GM19240 (cell line): ENCODE results near the gene PLA2G2D.

Experiments used
- DNase-seq: peaks from one replicate; pipeline ENCODE4 v3.0.0; 2011; ENCODE audit warnings: low spot score; ENCODE audit not compliant: insufficient read length

PLA2G2D gene

DNA sequence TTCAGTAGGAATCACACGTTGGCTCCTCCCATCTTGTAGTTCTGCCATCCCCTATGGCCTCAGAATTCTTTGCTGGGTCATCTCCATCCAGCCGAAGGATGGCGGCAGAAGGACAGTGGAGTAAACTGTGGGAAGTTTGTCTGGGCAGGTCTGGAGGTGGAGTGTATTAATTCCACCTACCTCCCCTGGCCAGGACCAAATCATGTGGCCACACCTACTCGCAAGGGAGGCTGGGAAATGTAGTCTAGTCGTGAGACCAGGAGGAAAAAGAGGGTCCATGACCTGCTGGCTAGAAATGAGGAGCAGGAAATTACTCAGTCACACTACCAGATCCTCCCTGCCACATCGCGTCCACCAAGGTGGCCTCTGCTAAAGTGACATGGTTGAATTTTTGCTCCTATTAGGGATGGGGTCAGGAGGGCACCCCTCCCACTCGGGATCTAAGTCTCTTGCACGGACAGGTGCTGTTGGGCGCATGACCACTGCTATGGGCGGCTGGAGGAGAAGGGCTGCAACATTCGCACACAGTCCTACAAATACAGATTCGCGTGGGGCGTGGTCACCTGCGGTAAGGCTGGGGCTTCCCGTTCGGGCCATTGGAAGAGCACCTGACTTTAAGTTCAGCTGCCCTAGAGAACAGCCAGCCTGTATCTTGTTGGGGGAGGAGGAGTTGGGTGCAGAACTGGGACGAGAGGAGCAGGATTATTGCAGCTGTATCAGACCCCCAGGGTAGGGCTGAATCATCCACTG is 29.8 kb downstream of the PLA2G2D start:
- DNase-seq = no peak

- no peak for DNase-seq
These were observed 31.7 kb downstream of the PLA2G2D start for GRCh38 chr1:20087668-20088067.

DNA sequence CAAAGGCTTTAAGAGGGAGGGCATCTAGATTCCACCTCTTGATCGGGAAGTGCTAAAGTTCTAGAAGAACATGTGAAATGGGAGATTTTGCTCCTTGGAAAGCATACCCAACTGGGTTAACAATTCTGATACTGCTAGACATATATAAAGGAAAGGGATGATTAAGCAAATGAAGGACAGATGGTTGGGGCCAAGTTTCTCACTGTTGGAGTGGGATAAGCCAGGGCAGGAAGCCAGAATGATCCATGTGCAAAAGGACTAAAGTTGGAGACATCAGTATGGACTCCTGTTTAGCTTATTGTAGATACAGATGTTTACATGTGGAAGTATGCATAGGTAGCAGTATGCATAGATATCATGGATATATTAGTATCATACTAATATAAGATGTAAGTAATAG is 32.5 kb downstream of the PLA2G2D start:
- no peak for DNase-seq

GRCh38 chr1:20083178-20083944 is 36.0 kb downstream of the PLA2G2D start:
- DNase-seq = no peak

DNA sequence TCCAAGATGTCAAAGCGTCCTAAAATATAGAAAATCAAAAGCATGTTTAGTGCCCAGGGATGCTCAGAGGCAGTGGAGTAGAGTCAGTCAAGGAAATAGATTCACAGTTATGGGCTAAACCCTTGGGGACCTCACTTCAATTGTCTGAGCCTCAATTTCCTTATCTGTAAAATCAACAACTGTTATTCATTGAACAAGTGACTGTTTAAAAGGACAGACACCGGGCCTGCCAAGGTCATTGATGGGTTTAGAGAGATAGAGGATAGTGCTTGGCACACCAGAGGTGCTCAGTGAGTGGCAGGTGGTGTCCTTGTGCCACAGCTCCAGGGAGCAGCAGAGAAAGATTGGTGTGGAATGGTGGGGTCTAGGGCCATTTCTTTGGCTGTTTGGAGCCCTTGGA is 36.6 kb downstream of the PLA2G2D start:
- DNase-seq = no peak

- DNase-seq = no peak
These were observed 38.0 kb downstream of the PLA2G2D start for GRCh38 chr1:20081353-20081810.

DNA sequence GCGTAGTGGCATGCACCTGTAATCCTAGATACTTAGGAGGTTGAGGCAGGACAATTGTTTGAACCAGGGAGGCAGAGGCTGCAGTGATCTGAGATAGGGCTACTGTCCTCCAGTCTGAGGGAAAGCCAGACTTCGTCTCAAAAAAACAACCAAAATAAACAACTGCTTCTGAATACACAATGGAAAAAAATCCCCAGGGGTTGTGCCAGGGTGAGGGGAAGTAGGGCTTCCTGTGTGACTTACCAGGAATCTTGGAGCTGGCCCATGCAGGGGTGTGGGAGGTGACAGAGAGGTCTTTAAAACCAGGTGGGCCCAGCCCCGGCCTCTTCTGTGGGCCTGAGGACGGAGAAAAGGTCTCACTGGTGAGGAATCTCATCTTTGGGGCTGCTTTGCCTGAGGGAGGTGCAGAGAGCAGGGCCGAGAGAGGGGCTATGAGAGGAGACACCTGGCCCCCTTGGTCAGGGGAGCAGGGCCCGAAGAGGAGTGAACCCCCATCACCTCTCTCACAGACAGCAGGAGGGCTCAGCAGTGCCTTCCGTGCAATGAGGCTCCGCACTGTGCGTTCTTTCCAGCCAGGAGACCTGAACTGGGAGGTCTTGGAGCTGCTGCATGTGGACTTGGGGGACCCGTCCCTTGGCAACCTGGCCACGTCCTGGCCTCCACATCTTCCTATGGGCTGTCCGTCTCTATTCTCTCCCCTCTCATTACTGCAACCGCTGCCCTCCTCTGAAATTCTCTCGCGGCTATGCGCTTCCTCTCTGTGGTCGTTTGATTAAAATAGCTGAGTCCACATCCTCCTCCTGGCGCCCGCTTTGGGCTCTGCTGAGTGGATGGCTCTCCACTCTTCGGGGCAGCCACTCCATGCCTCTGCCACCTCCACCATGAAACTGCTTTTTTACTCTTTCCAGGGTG is 38.6 kb downstream of the PLA2G2D start:
- no peak for DNase-seq

DNA sequence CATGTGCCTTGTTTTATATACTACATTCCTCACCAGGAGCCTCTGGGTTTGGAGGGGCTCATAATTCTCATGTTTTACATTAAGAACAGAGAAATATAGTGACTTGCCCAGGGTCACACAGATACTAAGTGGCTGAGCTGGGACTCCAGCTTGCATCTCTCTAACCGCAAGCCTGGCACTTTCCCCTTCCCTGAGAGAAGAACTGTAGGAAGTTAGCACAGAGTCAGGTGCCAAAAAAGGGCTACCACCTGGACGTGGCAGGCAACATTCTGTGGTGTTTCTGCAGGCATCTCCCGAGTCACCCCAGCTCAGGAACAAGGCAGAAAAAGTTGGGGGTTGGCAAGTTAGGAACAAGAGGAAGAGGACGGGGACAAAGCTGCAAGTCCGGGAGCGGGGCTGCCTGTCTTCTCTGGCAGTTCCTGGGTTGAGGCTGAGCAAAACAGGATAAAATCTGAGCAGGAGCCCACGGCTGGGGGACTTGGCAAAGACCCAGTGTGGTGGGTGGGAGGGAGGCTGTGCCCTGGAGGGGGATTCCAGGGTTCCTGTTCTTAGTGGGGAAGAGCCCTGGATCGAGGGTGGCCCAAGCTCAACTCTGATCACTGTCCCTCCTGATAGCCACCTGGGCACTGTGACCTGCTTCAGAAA is 39.6 kb downstream of the PLA2G2D start:
- no peak for DNase-seq

DNA sequence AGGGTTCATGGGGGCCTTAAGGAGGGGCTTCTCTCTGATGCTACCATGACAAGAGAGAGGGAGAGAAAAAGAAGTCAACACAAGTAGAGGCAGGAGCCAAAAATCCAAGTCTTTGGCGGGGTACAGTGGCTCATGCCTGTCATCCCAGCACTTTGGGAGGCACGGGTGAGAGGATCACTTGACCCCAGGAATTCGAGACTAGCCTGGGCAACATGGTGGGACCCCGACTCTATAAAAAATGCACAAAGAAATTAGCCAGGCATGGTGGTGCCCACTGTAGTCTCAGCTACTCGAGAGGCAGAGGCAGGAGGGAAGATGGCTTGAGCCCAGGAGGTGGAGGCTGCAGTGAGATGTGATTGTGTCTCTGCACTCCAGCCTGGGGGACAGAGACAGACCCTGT is 40.6 kb downstream of the PLA2G2D start:
- no peak for DNase-seq

GRCh38 chr1:20078171-20078651 is 41.1 kb downstream of the PLA2G2D start:
- no peak for DNase-seq

- no peak for DNase-seq
These were observed 42.5 kb downstream of the PLA2G2D start for GRCh38 chr1:20076710-20077461.

DNA sequence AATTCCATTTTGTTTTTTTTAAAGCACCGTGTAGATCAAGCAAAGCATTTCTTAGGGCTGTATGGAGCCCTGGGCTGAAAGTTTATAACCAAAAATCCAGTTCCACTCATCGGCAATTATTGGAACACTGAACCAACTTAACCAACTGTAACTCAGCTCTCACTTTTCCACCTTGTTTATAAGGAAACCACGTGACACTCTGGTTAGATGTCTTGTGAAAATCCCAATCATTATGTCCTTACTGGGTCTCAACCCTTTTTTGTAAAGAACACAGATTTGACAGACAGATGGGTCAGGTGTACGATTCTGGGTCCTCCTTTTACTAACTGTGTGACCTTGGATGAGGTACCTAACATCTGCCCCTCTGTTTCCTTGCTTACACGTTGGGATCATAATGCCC is 43.1 kb downstream of the PLA2G2D start:
- DNase-seq = no peak

- DNase-seq = no peak
These were observed 44.0 kb downstream of the PLA2G2D start for GRCh38 chr1:20075345-20075744.

DNA sequence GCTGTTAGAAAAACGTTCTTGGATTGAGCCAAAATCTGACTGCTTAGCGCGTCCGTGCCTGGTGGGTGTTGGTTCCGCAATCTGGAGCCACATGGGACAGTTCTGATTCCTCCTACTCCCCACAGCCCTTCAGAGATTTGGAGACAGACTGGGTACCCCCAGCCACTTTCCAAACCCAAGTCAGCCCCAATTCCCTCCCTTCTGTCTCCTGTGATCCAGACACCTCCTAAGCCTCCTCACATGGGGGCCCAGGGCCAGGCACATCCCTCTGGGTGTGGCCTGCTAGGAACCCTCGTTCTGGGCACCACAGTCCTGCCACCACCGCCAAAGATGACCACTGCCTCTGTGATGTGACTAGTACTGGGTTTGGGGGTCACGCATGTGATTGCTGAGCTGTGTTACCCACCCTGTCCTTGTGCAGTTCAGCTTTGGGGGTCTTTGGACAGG is 44.6 kb downstream of the PLA2G2D start:
- no peak for DNase-seq

- DNase-seq = no peak
These were observed 45.1 kb downstream of the PLA2G2D start for GRCh38 chr1:20074055-20074724.

DNA sequence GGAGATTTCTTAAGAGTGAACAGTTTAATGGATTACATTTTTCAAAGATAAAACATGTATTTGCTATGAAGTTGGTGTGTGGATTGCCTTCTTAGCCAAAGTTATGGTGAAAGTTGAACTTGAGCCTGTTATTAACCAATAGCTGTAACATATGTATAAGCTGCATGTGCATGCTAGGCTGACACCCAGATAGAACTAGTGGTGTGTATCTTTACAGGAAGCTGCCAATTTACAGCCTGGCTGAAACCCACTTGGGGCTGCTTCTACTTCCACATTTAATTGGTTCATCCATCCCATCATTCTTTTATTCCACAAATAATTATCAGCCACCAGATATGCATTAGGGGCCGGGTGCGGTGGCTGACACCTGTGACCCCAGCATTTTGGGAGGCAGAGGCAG is 46.1 kb downstream of the PLA2G2D start:
- DNase-seq = no peak

- no peak for DNase-seq
These were observed 46.6 kb downstream of the PLA2G2D start for GRCh38 chr1:20072771-20073170.

DNA sequence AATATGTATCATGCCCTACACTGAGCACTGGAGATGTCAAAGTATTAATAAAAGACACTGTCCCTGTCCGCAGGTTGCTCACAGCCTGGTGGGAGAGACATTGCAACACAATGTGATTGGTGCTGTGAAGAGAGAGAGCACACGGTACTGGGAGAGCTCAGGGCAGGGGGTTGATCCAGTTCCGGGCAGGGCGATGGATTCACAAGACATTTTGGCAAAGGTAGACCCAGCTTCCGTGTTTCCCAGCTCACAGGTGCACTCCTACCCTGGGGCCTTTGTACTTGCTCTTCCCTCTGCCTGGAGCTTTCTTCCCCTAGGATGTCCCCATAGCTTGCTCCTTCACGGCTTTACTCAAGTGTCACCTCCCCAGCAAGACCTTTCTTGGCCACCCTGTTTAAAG is 47.9 kb downstream of the PLA2G2D start:
- DNase-seq = no peak

DNA sequence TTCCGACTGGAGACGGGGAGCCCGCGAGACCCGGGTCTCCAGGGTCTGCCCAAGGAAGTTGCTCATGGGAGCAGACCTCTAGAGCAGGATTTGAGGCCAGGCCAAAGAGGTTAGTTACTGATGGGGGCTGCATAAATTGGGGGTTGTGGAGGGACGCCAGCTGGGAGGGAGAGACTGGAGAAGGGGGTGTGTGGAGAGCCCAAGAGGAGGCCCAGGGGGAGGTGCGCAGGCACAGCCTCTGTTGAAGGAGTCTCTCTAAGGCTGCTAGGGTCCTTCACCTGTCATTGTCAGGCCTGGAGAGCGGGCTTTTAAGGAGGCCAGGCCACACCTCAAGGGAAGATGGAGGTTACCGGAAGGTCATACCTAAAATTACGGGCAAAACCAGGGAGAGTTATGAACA is 49.0 kb downstream of the PLA2G2D start:
- no peak for DNase-seq

DNA sequence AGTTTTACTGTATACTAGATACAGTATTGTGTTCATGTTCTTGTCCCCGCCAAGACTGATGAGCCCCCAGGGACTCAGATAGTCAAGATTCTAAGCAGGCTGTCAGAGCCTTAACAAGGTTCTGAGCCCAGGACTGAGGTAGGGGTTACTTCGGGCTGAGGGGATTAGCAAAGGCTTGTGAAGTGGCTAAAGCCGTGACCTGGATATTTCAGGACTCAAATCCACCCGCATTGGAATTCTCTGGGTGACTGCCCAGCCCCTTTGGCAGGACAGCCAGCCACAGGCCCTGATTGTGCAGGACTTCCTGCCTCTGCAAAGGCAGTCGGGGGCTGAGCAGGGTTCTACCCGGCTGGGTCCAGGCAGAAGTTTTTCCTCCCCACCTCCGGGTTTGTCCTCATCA is 49.5 kb downstream of the PLA2G2D start, which contains the start of gene PLA2G5:
TSS of gene PLA2G5 (plus strand) at position 321 of the 400 bp plus-strand sequence. CDS start 14,637 bp downstream, outside the sequence.
- no peak for DNase-seq
